CD4-positive, alpha-beta T cell treated with Interleukin-17A for 1 hour (primary cell): ENCODE data around the gene ASAP3.

Experiments used
- DNase-seq: peaks from one replicate; pipeline ENCODE4 v3.0.0-alpha.2; 2020

The ASAP3 gene

GRCh38 chr1:23483321-23484252, at the start of gene ASAP3:
Gene ASAP3, minus strand, starts transcription at chr1:23484179. Its CDS starts 46 bp downstream, at chr1:23484133.
- DNase-seq: peak; percentile 16

GRCh38 chr1:23533246-23534023, 49.5 kb upstream of the ASAP3 start:
- peak; percentile 45 for DNase-seq

GRCh38 chr1:23531562-23532094, 47.6 kb upstream of the ASAP3 start:
- DNase-seq: no peak

- DNase-seq: peak; percentile 89
These were observed 47.0 kb upstream of the ASAP3 start, which contains the start of gene E2F2 for GRCh38 chr1:23530747-23531561. Gene E2F2, minus strand, starts transcription at chr1:23531233. Its CDS starts 440 bp downstream, at chr1:23530793.

- DNase-seq: no peak
These were observed 46.2 kb upstream of the ASAP3 start for GRCh38 chr1:23530087-23530746.

GRCh38 chr1:23529146-23530086, 45.4 kb upstream of the ASAP3 start:
- no peak for DNase-seq

GRCh38 chr1:23528250-23528978, 44.4 kb upstream of the ASAP3 start:
- peak; percentile 83 for DNase-seq

GRCh38 chr1:23527900-23528249, 43.9 kb upstream of the ASAP3 start:
- DNase-seq: no peak

GRCh38 chr1:23527366-23527765, 43.4 kb upstream of the ASAP3 start:
- no peak for DNase-seq

- no peak for DNase-seq
These were observed 42.5 kb upstream of the ASAP3 start for GRCh38 chr1:23526329-23527041.

- peak; percentile 43 for DNase-seq
These were observed 41.7 kb upstream of the ASAP3 start for GRCh38 chr1:23525558-23526250.

- DNase-seq: peak; percentile 70
These were observed 40.9 kb upstream of the ASAP3 start for GRCh38 chr1:23524716-23525401.

GRCh38 chr1:23524163-23524562, 40.2 kb upstream of the ASAP3 start:
- no peak for DNase-seq

- DNase-seq: no peak
These were observed 38.4 kb upstream of the ASAP3 start for GRCh38 chr1:23522244-23522982.

GRCh38 chr1:23521588-23521987, 37.6 kb upstream of the ASAP3 start:
- no peak for DNase-seq

- no peak for DNase-seq
These were observed 33.6 kb upstream of the ASAP3 start for GRCh38 chr1:23517581-23517980.

GRCh38 chr1:23515905-23516304, 31.9 kb upstream of the ASAP3 start:
- no peak for DNase-seq
